ENCODE data around the gene EIF4EBP3.

Gene EIF4EBP3

GRCh38 chr5:140547508-140548299 is at the start of gene EIF4EBP3:
EIF4EBP3 (plus strand) TSS chr5:140547662; CDS start chr5:140547738, 76 bp downstream.
- DNase-seq = peak; percentile 90

GRCh38 chr5:140497897-140498296 is 49.6 kb upstream of the EIF4EBP3 start:
- DNase-seq = no peak

GRCh38 chr5:140498591-140498990 is 48.9 kb upstream of the EIF4EBP3 start:
- DNase-seq = no peak

GRCh38 chr5:140502834-140503233 is 44.6 kb upstream of the EIF4EBP3 start:
- no peak for DNase-seq

- DNase-seq = no peak
Measured at GRCh38 chr5:140509898-140510297, 37.6 kb upstream of the EIF4EBP3 start.

GRCh38 chr5:140513124-140513523 is 34.3 kb upstream of the EIF4EBP3 start:
- DNase-seq = no peak

- no peak for DNase-seq
Measured at GRCh38 chr5:140524003-140524402, 23.5 kb upstream of the EIF4EBP3 start.

GRCh38 chr5:140540227-140540626 is 7.2 kb upstream of the EIF4EBP3 start:
- DNase-seq = no peak

GRCh38 chr5:140542972-140543371 is 4.5 kb upstream of the EIF4EBP3 start:
- DNase-seq = no peak

GRCh38 chr5:140544986-140545385 is 2.5 kb upstream of the EIF4EBP3 start:
- no peak for DNase-seq

GRCh38 chr5:140545606-140546005 is 1.9 kb upstream of the EIF4EBP3 start:
- no peak for DNase-seq

GRCh38 chr5:140546851-140547507 is 483 bp upstream of the EIF4EBP3 start:
- no peak for DNase-seq

GRCh38 chr5:140548300-140548688 is 832 bp downstream of the EIF4EBP3 start:
- DNase-seq = peak; percentile 52

- DNase-seq = peak; percentile 54
Measured at GRCh38 chr5:140548791-140549190, 1.3 kb downstream of the EIF4EBP3 start.

GRCh38 chr5:140549237-140550144 is 2.0 kb downstream of the EIF4EBP3 start:
- peak; percentile 51 for DNase-seq

GRCh38 chr5:140550147-140551079 is 3.0 kb downstream of the EIF4EBP3 start:
- DNase-seq = peak; percentile 43

- peak; percentile 40 for DNase-seq
Measured at GRCh38 chr5:140551872-140552271, 4.4 kb downstream of the EIF4EBP3 start.

- peak; percentile 42 for DNase-seq
Measured at GRCh38 chr5:140553657-140554056, 6.2 kb downstream of the EIF4EBP3 start.

- DNase-seq = no peak
Measured at GRCh38 chr5:140554454-140554853, 7.0 kb downstream of the EIF4EBP3 start.

- DNase-seq = peak; percentile 44
Measured at GRCh38 chr5:140555747-140556312, 8.4 kb downstream of the EIF4EBP3 start.

- DNase-seq = peak; percentile 28
Measured at GRCh38 chr5:140556438-140556837, 9.0 kb downstream of the EIF4EBP3 start.
